ENCODE measurements around the gene SNX14. TPM values are rescaled to one million over a fixed set of nuclear protein-coding genes. Genes with fewer than 3 reads are reported as not detected.
"Not testable (repeated sequence)": the region's sequence is repeated elsewhere in the genome, so short reads cannot be mapped to it uniquely, and the experiment has no call there.

SNX14 gene
- total RNA-seq, 5 donors from 2014 or later (not counting 1 experiment from before 2014, with no cell fraction given) = 46.3 to 63.3 (median 53.7) TPM

DNA sequence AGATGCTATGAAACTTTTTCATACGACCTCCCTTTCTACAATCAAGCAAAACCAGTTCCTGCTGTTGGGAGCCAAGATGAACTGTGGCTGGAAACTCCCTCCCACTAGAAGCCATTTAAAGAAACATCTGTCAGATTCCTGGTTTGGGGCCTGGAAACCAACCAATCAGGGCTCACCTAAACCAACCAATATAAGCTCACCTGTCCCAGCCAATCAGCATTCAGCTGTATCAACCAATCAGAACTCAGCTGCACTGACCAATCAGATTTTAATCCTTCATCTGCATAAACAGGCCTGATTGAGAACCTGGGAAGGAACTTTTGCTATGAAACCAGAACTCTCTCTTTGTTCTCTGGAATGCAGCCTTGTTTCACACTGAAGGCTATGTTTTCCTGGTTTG, 42.4 kb downstream of the SNX14 start:
- Histone ChIP-seq H3K4me3 (ENCODE audit: control insufficient read depth in 1 of 2, extremely low read depth in 1 of 2, low read length in 1 of 2) (no peak overlapping the region), H3K27me3 (replicated peaks in 1 of 2; ENCODE audit: control insufficient read depth in 2 of 2, extremely low read depth in 1 of 2, insufficient read depth in 2 of 2, low read length in 1 of 2) (no peaks in the 10 kb centered on the region), H3K36me3 (ENCODE audit: control insufficient read depth in 2 of 2, extremely low read depth in 1 of 2, insufficient read depth in 1 of 2, low read length in 1 of 2) (peaks cover 8 to 36% of the 10 kb centered on the region in 2 donors), H3K27ac (ENCODE audit: low read length) (no peak overlapping the region), H3K4me1 (ENCODE audit: control insufficient read depth in 1 of 2, extremely low read depth in 1 of 2, insufficient read depth in 2 of 2, low read length in 2 of 2) (no peaks in the 10 kb centered on the region), H3K9me3 (no peaks in the 10 kb centered on the region)
- peak overlapping the region in 1 of 2 donors; percentile 16 for H3K27ac Mint-ChIP-seq
- H3K4me3 Mint-ChIP-seq = no peak overlapping the region
- CTCF ChIA-PET = interaction anchor here in 1 of 2 donors (0.6 kb wide), 1 partner anchor 79 kb away, joined by 3 read pairs; no protein-coding TSS in a partner anchor
- DNase-seq = peak in 1 of 35 experiments; percentile 5
- H3K36me3 Mint-ChIP-seq = peaks cover 38% of the 10 kb centered on the region
- 100% methylated on average over 1 of the region's 1 CpG for WGBS (ENCODE audit: insufficient coverage)
- H3K27me3 Mint-ChIP-seq = no peaks in the 10 kb centered on the region
- peaks cover 0 to 4% (median 0%) of the 10 kb centered on the region in 3 donors for H3K9me3 Mint-ChIP-seq
- peaks cover 0 to 2% (median 0%) of the 10 kb centered on the region in 3 donors for H3K4me1 Mint-ChIP-seq
- no peak for ATAC-seq (replicated peaks in 1 of 4)
- POLR2A ChIA-PET = no interaction called here

GRCh38 chr6:85547719-85548118, 45.9 kb downstream of the SNX14 start:
- Histone ChIP-seq H3K36me3 (ENCODE audit: control insufficient read depth in 2 of 2, extremely low read depth in 1 of 2, insufficient read depth in 1 of 2, low read length in 1 of 2) (peaks cover 0 to 33% of the 10 kb centered on the region in 2 donors), H3K27ac (ENCODE audit: low read length) (no peak overlapping the region), H3K4me3 (ENCODE audit: control insufficient read depth in 1 of 2, extremely low read depth in 1 of 2, low read length in 1 of 2) (no peak overlapping the region), H3K4me1 (ENCODE audit: control insufficient read depth in 1 of 2, extremely low read depth in 1 of 2, insufficient read depth in 2 of 2, low read length in 2 of 2) (no peaks in the 10 kb centered on the region), H3K27me3 (replicated peaks in 1 of 2; ENCODE audit: control insufficient read depth in 2 of 2, extremely low read depth in 1 of 2, insufficient read depth in 2 of 2, low read length in 1 of 2) (no peaks in the 10 kb centered on the region), H3K9me3 (no peaks in the 10 kb centered on the region)
- CTCF ChIA-PET = interaction anchor here in 1 of 2 donors (2.5 kb wide), 1 partner anchor 11 kb away, joined by 11 read pairs; no protein-coding TSS in a partner anchor
- Mint-ChIP-seq H3K27me3 (no peaks in the 10 kb centered on the region), H3K4me1 (no peaks in the 10 kb centered on the region), H3K9me3 (peaks cover 0 to 4% (median 0%) of the 10 kb centered on the region in 3 donors), H3K4me3 (no peak overlapping the region), H3K27ac (no peak overlapping the region), H3K36me3 (peaks cover 40% of the 10 kb centered on the region)
- no peak for ATAC-seq (replicated peaks in 1 of 4)
- POLR2A ChIA-PET = no interaction called here
- DNase-seq = no peak

DNA sequence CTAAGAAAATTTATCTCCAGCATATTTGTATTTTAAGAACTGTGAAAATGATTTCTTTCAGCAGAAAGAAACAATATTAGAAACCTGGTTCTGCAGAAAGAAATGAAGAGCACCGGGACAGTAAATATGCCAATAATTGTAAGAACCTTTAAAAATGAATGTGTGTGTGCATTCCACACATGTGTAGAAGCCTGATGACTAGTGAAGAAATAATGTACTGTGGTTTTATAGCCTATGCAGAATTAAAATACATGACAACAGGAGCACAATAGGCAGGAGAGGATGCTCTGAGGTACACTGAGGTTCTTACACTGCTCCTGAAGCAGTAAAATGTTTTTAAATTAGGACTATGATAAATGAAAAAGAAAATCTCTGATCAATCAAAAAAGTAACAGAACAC, 48.9 kb downstream of the SNX14 start:
- POLR2A ChIA-PET = no interaction called here
- ATAC-seq (replicated peaks in 1 of 4) (no peak), DNase-seq (no peak)
- Histone ChIP-seq H3K4me3 (ENCODE audit: control insufficient read depth in 1 of 2, extremely low read depth in 1 of 2, low read length in 1 of 2) (no peak overlapping the region), H3K4me1 (ENCODE audit: control insufficient read depth in 1 of 2, extremely low read depth in 1 of 2, insufficient read depth in 2 of 2, low read length in 2 of 2) (no peaks in the 10 kb centered on the region), H3K27ac (ENCODE audit: low read length) (no peak overlapping the region), H3K27me3 (replicated peaks in 1 of 2; ENCODE audit: control insufficient read depth in 2 of 2, extremely low read depth in 1 of 2, insufficient read depth in 2 of 2, low read length in 1 of 2) (no peaks in the 10 kb centered on the region), H3K36me3 (ENCODE audit: control insufficient read depth in 2 of 2, extremely low read depth in 1 of 2, insufficient read depth in 1 of 2, low read length in 1 of 2) (peaks cover 0 to 40% of the 10 kb centered on the region in 2 donors), H3K9me3 (no peaks in the 10 kb centered on the region)
- Mint-ChIP-seq H3K4me3 (no peak overlapping the region), H3K36me3 (peaks cover 25% of the 10 kb centered on the region), H3K27me3 (no peaks in the 10 kb centered on the region), H3K27ac (no peak overlapping the region), H3K4me1 (no peaks in the 10 kb centered on the region), H3K9me3 (peaks cover 0 to 4% (median 0%) of the 10 kb centered on the region in 3 donors)
- 100% methylated on average over 1 of the region's 1 CpG for WGBS (ENCODE audit: insufficient coverage)
- CTCF ChIA-PET = no interaction called here

GRCh38 chr6:85537055-85537494, 56.6 kb downstream of the SNX14 start:
- no peak for ATAC-seq (replicated peaks in 1 of 4)
- no CpG with 5 or more reads among the region's 2 CpGs for WGBS (ENCODE audit: insufficient coverage)
- H3K9me3 ChIP-seq = no peaks in the 10 kb centered on the region
- Mint-ChIP-seq H3K9me3 (no peaks in the 10 kb centered on the region), H3K4me3 (no peak overlapping the region), H3K27me3 (no peaks in the 10 kb centered on the region), H3K27ac (peak overlapping the region in 1 of 2 donors; percentile 52), H3K4me1 (peaks cover 0 to 2% (median 2%) of the 10 kb centered on the region in 3 donors), H3K36me3 (peaks cover 21% of the 10 kb centered on the region)
- no peak overlapping the region for H3K4me3 ChIP-seq (ENCODE audit: control insufficient read depth in 1 of 2, extremely low read depth in 1 of 2, low read length in 1 of 2)
- H3K27ac ChIP-seq (ENCODE audit: low read length) = no peak overlapping the region
- no peaks in the 10 kb centered on the region for H3K4me1 ChIP-seq (ENCODE audit: control insufficient read depth in 1 of 2, extremely low read depth in 1 of 2, insufficient read depth in 2 of 2, low read length in 2 of 2)
- peak in 1 of 35 experiments; percentile 16 for DNase-seq
- H3K27me3 ChIP-seq (replicated peaks in 1 of 2; ENCODE audit: control insufficient read depth in 2 of 2, extremely low read depth in 1 of 2, insufficient read depth in 2 of 2, low read length in 1 of 2) = no peaks in the 10 kb centered on the region
- POLR2A ChIA-PET = interaction anchor here in 1 of 2 donors (0.6 kb wide), 1 partner anchor 103 kb away, joined by 3 read pairs; no protein-coding TSS in a partner anchor
- H3K36me3 ChIP-seq (ENCODE audit: control insufficient read depth in 2 of 2, extremely low read depth in 1 of 2, insufficient read depth in 1 of 2, low read length in 1 of 2) = peaks cover 0 to 43% of the 10 kb centered on the region in 2 donors
- CTCF ChIA-PET = interaction anchor here (0.6 to 2.0 kb wide), 9 partner anchors 10 to 213 kb away, joined by 4 to 11 read pairs (median 6); no protein-coding TSS in a partner anchor

GRCh38 chr6:85524281-85524680, 69.4 kb downstream of the SNX14 start:
- CTCF ChIA-PET = interaction anchor here in 1 of 2 donors (0.5 to 0.8 kb wide), 3 partner anchors 9 to 37 kb away, joined by 3 to 12 read pairs (median 7); no protein-coding TSS in a partner anchor
- H3K4me3 ChIP-seq (ENCODE audit: control insufficient read depth in 1 of 2, extremely low read depth in 1 of 2, low read length in 1 of 2); H3K9me3 ChIP-seq; H3K27me3 Mint-ChIP-seq; H3K4me1 Mint-ChIP-seq; H3K27ac Mint-ChIP-seq; H3K4me3 Mint-ChIP-seq; H3K4me1 ChIP-seq (ENCODE audit: control insufficient read depth in 1 of 2, extremely low read depth in 1 of 2, insufficient read depth in 2 of 2, low read length in 2 of 2); H3K27me3 ChIP-seq (replicated peaks in 1 of 2; ENCODE audit: control insufficient read depth in 2 of 2, extremely low read depth in 1 of 2, insufficient read depth in 2 of 2, low read length in 1 of 2); H3K9me3 Mint-ChIP-seq; DNase-seq; ATAC-seq (replicated peaks in 1 of 4); H3K27ac ChIP-seq (ENCODE audit: low read length); POLR2A ChIA-PET: not testable (repeated sequence)
- no CpG with 5 or more reads among the region's 2 CpGs for WGBS (ENCODE audit: insufficient coverage)
- H3K36me3 ChIP-seq (ENCODE audit: control insufficient read depth in 2 of 2, extremely low read depth in 1 of 2, insufficient read depth in 1 of 2, low read length in 1 of 2) = peaks cover 0 to 57% of the 10 kb centered on the region in 2 donors
- peaks cover 63% of the 10 kb centered on the region for H3K36me3 Mint-ChIP-seq

DNA sequence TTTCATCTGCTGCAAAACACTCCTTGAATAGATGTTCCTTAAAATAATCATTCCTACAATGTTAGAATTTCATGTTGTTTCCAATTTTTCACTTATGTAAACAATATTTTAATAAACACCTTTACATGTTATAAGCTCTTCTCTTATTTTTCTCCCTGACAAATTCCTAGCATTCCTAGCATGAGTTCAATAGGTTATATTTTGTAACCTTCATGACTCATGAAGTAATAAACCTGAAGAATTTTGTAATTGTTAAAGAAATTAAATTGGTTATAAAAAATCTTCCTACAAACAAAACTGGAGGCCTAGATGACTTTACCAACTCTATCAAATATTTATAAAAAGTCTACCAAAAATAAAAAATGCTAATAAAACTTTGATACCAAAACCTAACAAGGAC, 77.5 kb downstream of the SNX14 start:
- Histone ChIP-seq H3K4me1 (ENCODE audit: control insufficient read depth in 1 of 2, extremely low read depth in 1 of 2, insufficient read depth in 2 of 2, low read length in 2 of 2) (no peaks in the 10 kb centered on the region), H3K36me3 (ENCODE audit: control insufficient read depth in 2 of 2, extremely low read depth in 1 of 2, insufficient read depth in 1 of 2, low read length in 1 of 2) (peaks cover 4 to 44% of the 10 kb centered on the region in 2 donors), H3K27ac (ENCODE audit: low read length) (no peak overlapping the region), H3K9me3 (no peaks in the 10 kb centered on the region), H3K4me3 (ENCODE audit: control insufficient read depth in 1 of 2, extremely low read depth in 1 of 2, low read length in 1 of 2) (no peak overlapping the region), H3K27me3 (replicated peaks in 1 of 2; ENCODE audit: control insufficient read depth in 2 of 2, extremely low read depth in 1 of 2, insufficient read depth in 2 of 2, low read length in 1 of 2) (no peaks in the 10 kb centered on the region)
- H3K27ac Mint-ChIP-seq = no peak overlapping the region
- ChIA-PET CTCF (no interaction called here), POLR2A (no interaction called here)
- peaks cover 58% of the 10 kb centered on the region for H3K36me3 Mint-ChIP-seq
- ATAC-seq (replicated peaks in 1 of 4) = no peak
- no peaks in the 10 kb centered on the region for H3K4me1 Mint-ChIP-seq
- DNase-seq = no peak
- H3K9me3 Mint-ChIP-seq = no peaks in the 10 kb centered on the region
- H3K27me3 Mint-ChIP-seq = no peaks in the 10 kb centered on the region
- H3K4me3 Mint-ChIP-seq = no peak overlapping the region
